Gastroesophageal sphincter (tissue), 3 donors: ENCODE data around the gene CBR3.

Experiments
- EP300 ChIP-seq: sonication (generic); formaldehyde crosslinking; IDR thresholded peaks from one replicate; pipeline ENCODE4 v1.6.1; 2017; ENCODE audit warnings: antibody characterized with exemption, mild to moderate bottlenecking
- POLR2A ChIP-seq, 2 donors: fragments of 450-650 bp; IDR thresholded peaks; one replicate each; pipeline ENCODE4 v1.6.1; 2017; ENCODE audit warnings: antibody characterized with exemption in 2 of 2, mild to moderate bottlenecking in 2 of 2, moderate library complexity in 1 of 2
- POLR2AphosphoS5 ChIP-seq: sonication (generic); formaldehyde crosslinking; IDR thresholded peaks from one replicate; pipeline ENCODE4 v1.6.1; 2017; ENCODE audit warnings: antibody characterized with exemption
- TF ChIP-seq, protein P1 (sequence below), 4 experiments: fragments of 200-600 bp in 2 of 4; fragments of 450-650 bp in 2 of 4; sonication (generic) in 1 of 4; IDR thresholded peaks; one replicate each; pipeline ENCODE4 v1.5.1; 2017 to 2019; ENCODE audit warnings: antibody characterized with exemption in 4 of 4, mild to moderate bottlenecking in 2 of 4, moderate library complexity in 2 of 4

DNA sequence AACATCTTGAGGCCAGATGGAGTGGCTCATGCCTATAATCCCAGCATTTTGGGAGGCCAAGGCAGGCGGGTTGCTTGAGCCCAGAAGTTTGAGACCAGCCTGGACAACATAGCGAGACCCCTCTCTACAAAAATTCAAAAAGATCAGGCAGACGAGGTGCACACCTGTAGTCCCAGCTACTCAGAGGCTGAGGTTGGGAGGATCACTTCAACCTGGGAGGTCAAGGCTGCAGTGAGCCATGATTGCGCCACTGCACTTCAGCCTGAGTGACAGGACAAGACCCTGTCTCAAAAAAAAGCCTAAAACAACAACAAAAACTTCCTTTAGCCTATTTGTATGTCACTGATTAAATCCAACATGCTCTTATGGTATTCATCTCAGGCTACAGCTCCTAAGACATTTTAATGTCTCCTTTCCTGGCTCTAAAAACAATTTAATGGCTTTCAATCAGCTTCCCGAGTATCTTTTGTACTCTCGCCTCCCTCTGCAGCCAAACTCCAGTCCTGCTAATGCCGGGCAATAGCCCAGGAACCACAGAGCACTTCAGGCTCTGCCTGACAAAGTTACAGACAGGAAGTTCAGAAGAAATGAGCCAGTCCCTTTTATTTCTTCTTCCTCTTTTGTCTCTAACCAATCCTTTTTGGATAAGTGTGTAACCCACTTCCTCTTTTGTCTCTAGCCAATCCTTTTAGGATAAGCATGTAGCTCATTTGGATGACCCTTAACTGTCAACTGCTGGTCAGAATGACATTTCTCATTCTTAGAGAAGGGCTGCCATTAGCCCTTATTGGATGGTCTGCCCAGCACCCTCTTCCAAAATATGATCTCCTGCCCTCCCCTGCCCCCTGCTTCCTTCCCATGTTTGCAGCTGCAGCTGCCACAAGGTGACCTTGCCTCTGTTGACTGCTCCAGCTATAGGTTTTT lies 15.2 kb downstream of the CBR3 start:
- TF ChIP-seq, protein P1, sequence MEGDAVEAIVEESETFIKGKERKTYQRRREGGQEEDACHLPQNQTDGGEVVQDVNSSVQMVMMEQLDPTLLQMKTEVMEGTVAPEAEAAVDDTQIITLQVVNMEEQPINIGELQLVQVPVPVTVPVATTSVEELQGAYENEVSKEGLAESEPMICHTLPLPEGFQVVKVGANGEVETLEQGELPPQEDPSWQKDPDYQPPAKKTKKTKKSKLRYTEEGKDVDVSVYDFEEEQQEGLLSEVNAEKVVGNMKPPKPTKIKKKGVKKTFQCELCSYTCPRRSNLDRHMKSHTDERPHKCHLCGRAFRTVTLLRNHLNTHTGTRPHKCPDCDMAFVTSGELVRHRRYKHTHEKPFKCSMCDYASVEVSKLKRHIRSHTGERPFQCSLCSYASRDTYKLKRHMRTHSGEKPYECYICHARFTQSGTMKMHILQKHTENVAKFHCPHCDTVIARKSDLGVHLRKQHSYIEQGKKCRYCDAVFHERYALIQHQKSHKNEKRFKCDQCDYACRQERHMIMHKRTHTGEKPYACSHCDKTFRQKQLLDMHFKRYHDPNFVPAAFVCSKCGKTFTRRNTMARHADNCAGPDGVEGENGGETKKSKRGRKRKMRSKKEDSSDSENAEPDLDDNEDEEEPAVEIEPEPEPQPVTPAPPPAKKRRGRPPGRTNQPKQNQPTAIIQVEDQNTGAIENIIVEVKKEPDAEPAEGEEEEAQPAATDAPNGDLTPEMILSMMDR (IDR thresholded peaks at IDR 0.05) = no peak
- peak in 1 of 2 donors; percentile 28 for TF ChIP-seq POLR2A (IDR thresholded peaks at IDR 0.05)
- TF ChIP-seq EP300 = no peak
- TF ChIP-seq POLR2AphosphoS5 = no peak
